AG10803 (cell line): ENCODE results near the gene IRAK2.

Experiments
- DNase-seq: peaks from one replicate; pipeline ENCODE4 v3.0.0; 2010; ENCODE audit warnings: low read depth
- H3K4me3 ChIP-seq: 2 replicates; pipeline ENCODE4 v1.5.1; 2011; ENCODE audit warnings: mild to moderate bottlenecking, low read length, control low read depth
- TF ChIP-seq, protein P1 (sequence below): conservative IDR thresholded peaks from 2 replicates; pipeline ENCODE4 v1.5.1; 2011; ENCODE audit warnings: mild to moderate bottlenecking, low read length, control low read depth, inconsistent platforms

IRAK2 gene

DNA sequence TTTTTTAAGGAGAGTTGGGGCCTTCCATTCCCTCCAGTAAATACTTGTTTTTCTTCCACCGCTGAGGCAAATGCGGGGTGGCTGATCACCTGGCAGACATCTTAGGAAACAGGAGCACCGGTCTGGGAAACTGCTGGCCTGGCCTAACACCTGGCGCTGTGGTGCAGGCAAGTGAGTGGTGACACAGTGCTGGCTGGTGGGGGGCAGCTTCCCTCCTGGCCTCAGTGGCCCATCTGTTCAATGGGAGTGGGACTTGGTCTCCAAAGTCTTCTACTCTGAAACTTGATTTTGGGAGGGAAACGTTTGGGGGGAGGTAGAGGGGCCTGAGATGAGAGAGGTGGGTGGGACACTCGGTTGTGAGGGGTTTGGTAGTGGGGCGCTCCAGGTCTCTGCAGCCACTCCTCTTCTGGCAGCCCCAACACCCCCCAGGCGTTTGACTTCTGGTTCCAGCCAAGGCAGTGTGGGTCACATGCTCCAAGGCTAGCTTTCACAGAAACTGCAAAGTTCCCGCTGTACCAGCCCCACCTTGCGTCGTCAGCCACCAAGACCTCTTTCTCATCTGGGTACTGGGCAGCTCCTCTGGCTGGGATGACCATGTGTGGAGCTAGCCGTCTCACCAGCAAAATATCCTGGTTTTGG, 123.3 kb downstream of the IRAK2 start:
- no peak overlapping the region for H3K4me3 ChIP-seq
- TF ChIP-seq, protein P1, sequence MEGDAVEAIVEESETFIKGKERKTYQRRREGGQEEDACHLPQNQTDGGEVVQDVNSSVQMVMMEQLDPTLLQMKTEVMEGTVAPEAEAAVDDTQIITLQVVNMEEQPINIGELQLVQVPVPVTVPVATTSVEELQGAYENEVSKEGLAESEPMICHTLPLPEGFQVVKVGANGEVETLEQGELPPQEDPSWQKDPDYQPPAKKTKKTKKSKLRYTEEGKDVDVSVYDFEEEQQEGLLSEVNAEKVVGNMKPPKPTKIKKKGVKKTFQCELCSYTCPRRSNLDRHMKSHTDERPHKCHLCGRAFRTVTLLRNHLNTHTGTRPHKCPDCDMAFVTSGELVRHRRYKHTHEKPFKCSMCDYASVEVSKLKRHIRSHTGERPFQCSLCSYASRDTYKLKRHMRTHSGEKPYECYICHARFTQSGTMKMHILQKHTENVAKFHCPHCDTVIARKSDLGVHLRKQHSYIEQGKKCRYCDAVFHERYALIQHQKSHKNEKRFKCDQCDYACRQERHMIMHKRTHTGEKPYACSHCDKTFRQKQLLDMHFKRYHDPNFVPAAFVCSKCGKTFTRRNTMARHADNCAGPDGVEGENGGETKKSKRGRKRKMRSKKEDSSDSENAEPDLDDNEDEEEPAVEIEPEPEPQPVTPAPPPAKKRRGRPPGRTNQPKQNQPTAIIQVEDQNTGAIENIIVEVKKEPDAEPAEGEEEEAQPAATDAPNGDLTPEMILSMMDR = no peak
- no peak for DNase-seq

DNA sequence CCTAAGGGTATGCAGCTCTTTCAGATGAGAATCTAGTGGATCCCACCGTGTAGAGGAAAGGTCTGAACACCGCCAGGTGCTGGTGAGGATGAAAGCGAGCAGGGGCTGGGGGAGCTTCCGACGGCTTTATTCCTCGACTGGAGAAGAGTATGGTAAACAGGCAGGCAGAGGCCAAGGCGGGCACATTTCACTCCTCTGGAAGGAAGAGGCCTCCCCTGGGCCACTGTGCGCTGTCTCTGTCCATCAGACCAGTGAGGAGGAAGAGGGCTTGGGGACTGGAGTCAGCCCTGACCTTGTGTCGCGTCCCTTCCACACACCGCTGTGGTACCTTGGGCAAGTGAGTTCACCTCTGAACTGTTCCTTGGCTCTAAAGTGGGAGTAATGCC, 123.8 kb downstream of the IRAK2 start:
- no peak overlapping the region for H3K4me3 ChIP-seq
- no peak for DNase-seq
- TF ChIP-seq, protein P1 = no peak

DNA sequence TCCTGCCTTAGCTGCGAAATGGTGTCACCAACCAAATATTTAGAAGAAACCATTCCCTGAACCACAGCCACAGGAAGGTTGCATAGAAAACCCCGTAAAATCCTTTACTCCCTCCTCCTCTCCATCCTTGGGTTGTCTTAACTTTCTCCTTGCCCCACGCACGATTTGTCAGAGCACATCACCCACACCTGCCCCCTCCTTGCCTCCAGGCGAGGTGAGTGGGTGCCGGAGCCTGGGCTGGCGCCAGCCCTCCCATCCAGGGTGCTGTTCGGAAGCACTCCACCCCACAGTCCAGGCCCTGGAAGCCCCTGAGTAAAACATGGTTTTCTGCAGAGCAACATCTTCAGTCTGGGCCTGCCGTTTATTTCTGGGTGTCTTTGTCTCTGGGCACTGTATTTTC, 124.4 kb downstream of the IRAK2 start:
- H3K4me3 ChIP-seq = no peak overlapping the region
- DNase-seq = no peak
- TF ChIP-seq, protein P1 = no peak

DNA sequence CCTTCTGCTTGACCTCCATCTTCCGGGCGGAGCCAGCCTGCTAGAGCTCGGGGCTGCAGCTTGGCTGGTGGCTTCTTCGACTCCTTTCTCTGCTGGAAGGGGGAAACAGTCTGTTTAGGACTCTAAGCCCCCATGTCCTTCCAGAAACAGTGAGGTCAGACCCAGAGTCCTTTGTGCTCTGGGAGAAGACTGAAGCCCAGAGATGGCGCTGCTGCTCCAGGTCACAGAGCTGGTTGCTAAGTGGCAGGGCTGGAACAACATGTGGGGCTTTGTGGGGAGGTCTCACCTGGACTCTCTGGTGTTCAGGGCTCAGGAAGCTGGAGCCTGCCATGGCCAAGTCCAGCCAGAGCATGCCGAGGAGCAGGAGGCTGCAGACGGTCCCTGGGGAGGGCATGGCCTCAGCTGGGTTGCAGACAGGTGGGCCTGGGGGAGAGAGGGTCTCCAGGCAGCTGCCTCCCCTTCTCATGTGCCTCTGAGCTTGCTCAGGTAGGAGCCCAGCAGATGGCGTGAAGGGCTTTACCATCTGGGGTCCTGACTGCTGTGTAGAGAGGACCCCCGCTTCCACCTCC, 125.2 kb downstream of the IRAK2 start:
- no peak for DNase-seq
- TF ChIP-seq, protein P1 = no peak
- H3K4me3 ChIP-seq = no peak overlapping the region

DNA sequence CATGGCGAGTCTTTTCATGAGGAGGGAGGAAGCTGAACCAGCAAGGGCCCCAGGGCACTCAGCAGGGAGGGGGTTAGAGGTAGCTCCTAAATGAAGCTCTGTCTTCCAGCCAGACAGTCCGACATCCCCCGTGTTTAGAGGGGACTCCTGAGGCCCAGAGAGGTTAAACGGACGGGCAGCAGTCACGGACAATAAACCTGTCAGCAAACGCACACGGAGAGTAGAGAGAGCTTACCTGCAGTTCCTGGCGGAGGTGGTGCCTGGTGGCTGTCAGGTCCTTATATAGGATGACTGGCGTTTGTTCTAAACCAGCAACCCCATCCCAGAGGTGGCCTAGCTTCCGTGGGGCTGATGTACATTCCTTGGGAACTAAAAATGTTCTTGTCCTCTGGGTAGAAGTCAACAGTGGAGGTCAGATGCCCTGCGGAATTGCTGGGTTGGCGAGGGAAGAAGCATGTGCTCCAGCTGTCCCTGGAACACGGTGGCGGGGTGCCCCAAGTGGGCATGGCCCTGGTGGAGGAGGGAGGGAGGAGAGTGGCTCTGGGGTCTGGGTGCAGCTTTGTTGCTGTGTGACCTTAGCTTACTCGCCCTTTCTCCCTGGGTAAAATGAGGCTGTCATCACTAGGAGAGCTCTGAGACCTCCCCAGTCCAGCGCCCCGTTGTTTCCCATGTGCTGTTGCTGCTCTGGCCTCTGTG, 125.9 kb downstream of the IRAK2 start:
- TF ChIP-seq, protein P1 = no peak
- no peak for DNase-seq
- no peak overlapping the region for H3K4me3 ChIP-seq

DNA sequence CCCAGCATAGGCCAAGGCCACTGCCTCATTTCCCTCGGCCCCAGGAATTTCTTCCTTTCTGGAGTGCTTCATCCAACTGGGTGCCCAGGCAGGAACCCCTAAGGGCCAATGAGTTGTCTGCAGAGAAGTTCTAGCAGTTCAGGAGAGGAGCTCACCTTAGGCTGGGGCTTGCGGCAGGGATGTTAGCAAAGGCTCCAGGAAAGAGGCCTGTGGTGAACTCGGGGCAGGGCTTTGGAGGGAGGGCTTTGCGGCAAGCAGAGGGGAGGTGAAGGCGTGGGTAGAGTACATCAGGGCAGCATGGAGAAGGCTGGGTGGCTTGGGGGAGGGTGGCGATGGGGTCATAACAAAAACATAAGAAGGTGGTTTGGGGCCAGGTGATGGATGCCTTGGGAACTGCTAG, 126.9 kb downstream of the IRAK2 start:
- H3K4me3 ChIP-seq = no peak overlapping the region
- TF ChIP-seq, protein P1 = no peak
- no peak for DNase-seq
